Parathyroid adenoma (tissue), 2 donors: ENCODE data around the gene CEP104.

Experiments used
- H2AFZ ChIP-seq: fragments of 300-600 bp; sonication (generic); one replicate; pipeline ENCODE4 v1.7.0; 2017; ENCODE audit warnings: antibody characterized with exemption, mild to moderate bottlenecking
- H3K27ac ChIP-seq: fragments of 300-600 bp; sonication (generic); one replicate; pipeline ENCODE4 v1.7.0; 2017
- H3K27me3 ChIP-seq: fragments of 300-600 bp; sonication (generic); one replicate; pipeline ENCODE4 v1.7.0; 2017; ENCODE audit warnings: low read length; ENCODE audit not compliant: control insufficient read depth, insufficient read depth
- H3K36me3 ChIP-seq: fragments of 300-600 bp; sonication (generic); one replicate; pipeline ENCODE4 v1.7.0; 2017; ENCODE audit warnings: low read length; ENCODE audit not compliant: control insufficient read depth, insufficient read depth
- H3K4me1 ChIP-seq: fragments of 300-600 bp; sonication (generic); one replicate; pipeline ENCODE4 v1.7.0; 2017; ENCODE audit warnings: control low read depth
- H3K4me2 ChIP-seq: fragments of 300-600 bp; sonication (generic); one replicate; pipeline ENCODE4 v1.7.0; 2017; ENCODE audit warnings: low read length
- H3K4me3 ChIP-seq: fragments of 300-600 bp; sonication (generic); one replicate; pipeline ENCODE4 v1.7.0; 2017; ENCODE audit warnings: low read depth, low read length
- H3K79me2 ChIP-seq: fragments of 300-600 bp; sonication (generic); one replicate; pipeline ENCODE4 v1.7.0; 2017; ENCODE audit warnings: control low read depth
- H3K9ac ChIP-seq: fragments of 300-600 bp; sonication (generic); one replicate; pipeline ENCODE4 v1.7.0; 2017; ENCODE audit warnings: mild to moderate bottlenecking
- H3K9me3 ChIP-seq: fragments of 300-600 bp; sonication (generic); one replicate; pipeline ENCODE4 v1.7.0; 2017; ENCODE audit warnings: low read length; ENCODE audit not compliant: control insufficient read depth
- CTCF ChIP-seq: fragments of 300-600 bp; sonication (generic); IDR thresholded peaks from one replicate; pipeline ENCODE4 v1.7.0; 2017; ENCODE audit warnings: antibody characterized with exemption, mild to moderate bottlenecking
- donor health status: primary hyperparathyroidism.

Gene CEP104

GRCh38 chr1:3828391-3828790 lies 28.6 kb downstream of the CEP104 start:
- Histone ChIP-seq H2AFZ (no peak overlapping the region), H3K79me2 (no peaks in the 10 kb centered on the region), H3K36me3 (no peaks in the 10 kb centered on the region), H3K4me1 (no peaks in the 10 kb centered on the region), H3K9ac (no peak overlapping the region), H3K9me3 (no peaks in the 10 kb centered on the region), H3K4me2 (no peak overlapping the region), H3K27ac (no peak overlapping the region), H3K4me3 (no peak overlapping the region), H3K27me3 (no peaks in the 10 kb centered on the region)
- TF ChIP-seq CTCF: no peak

GRCh38 chr1:3827813-3828307 lies 29.2 kb downstream of the CEP104 start:
- H3K36me3 ChIP-seq: no peaks in the 10 kb centered on the region
- TF ChIP-seq CTCF: no peak

GRCh38 chr1:3825356-3825755 lies 31.7 kb downstream of the CEP104 start:
- H2AFZ ChIP-seq: no peak overlapping the region
- H3K27ac ChIP-seq: no peak overlapping the region

More at GRCh38 chr1:3827813-3828307, 29.2 kb downstream of the CEP104 start:
- no peak overlapping the region for H3K27ac ChIP-seq
- H3K9ac ChIP-seq: no peak overlapping the region
- no peak overlapping the region for H3K4me3 ChIP-seq
- no peaks in the 10 kb centered on the region for H3K9me3 ChIP-seq
- H3K27me3 ChIP-seq: no peaks in the 10 kb centered on the region
- no peak overlapping the region for H2AFZ ChIP-seq
- H3K79me2 ChIP-seq: no peaks in the 10 kb centered on the region
- H3K4me2 ChIP-seq: no peak overlapping the region
- no peaks in the 10 kb centered on the region for H3K4me1 ChIP-seq

GRCh38 chr1:3824650-3825049 lies 32.4 kb downstream of the CEP104 start:
- no peak for TF ChIP-seq CTCF
- H3K9ac ChIP-seq: no peak overlapping the region
- no peak overlapping the region for H3K27ac ChIP-seq
- no peaks in the 10 kb centered on the region for H3K79me2 ChIP-seq
- H2AFZ ChIP-seq: no peak overlapping the region
- H3K4me2 ChIP-seq: no peak overlapping the region
- no peaks in the 10 kb centered on the region for H3K9me3 ChIP-seq
- H3K4me1 ChIP-seq: no peaks in the 10 kb centered on the region
- H3K27me3 ChIP-seq: no peaks in the 10 kb centered on the region
- H3K36me3 ChIP-seq: no peaks in the 10 kb centered on the region
- H3K4me3 ChIP-seq: no peak overlapping the region

More at GRCh38 chr1:3825356-3825755, 31.7 kb downstream of the CEP104 start:
- H3K79me2 ChIP-seq: no peaks in the 10 kb centered on the region
- H3K9ac ChIP-seq: no peak overlapping the region
- no peaks in the 10 kb centered on the region for H3K27me3 ChIP-seq
- H3K9me3 ChIP-seq: no peaks in the 10 kb centered on the region
- H3K36me3 ChIP-seq: no peaks in the 10 kb centered on the region
- H3K4me3 ChIP-seq: no peak overlapping the region
- H3K4me1 ChIP-seq: no peaks in the 10 kb centered on the region
- TF ChIP-seq CTCF: no peak
- no peak overlapping the region for H3K4me2 ChIP-seq

- H3K27ac ChIP-seq: no peak overlapping the region
- no peak overlapping the region for H3K4me2 ChIP-seq
- no peaks in the 10 kb centered on the region for H3K9me3 ChIP-seq
- H3K79me2 ChIP-seq: no peaks in the 10 kb centered on the region
- no peak overlapping the region for H3K4me3 ChIP-seq
- H3K9ac ChIP-seq: no peak overlapping the region
- H3K4me1 ChIP-seq: no peaks in the 10 kb centered on the region
- no peaks in the 10 kb centered on the region for H3K27me3 ChIP-seq
- TF ChIP-seq CTCF: no peak
- H3K36me3 ChIP-seq: no peaks in the 10 kb centered on the region
- H2AFZ ChIP-seq: no peak overlapping the region
Measured at GRCh38 chr1:3822421-3822820, 34.6 kb downstream of the CEP104 start.
